GM21423 (cell line): ENCODE results near the gene CLIC5.

ENCODE experiments used
- ATAC-seq: cut with Tn5 transposase; IDR thresholded peaks from one replicate; pipeline ENCODE4 v1.9.1; 2021; ENCODE audit warnings: mild to moderate bottlenecking, moderate library complexity; ENCODE audit not compliant: unreplicated experiment

CLIC5 gene

GRCh38 chr6:45851034-45851400 lies 164.6 kb downstream of the CLIC5 start:
- no peak for ATAC-seq

- ATAC-seq = no peak
Measured at GRCh38 chr6:45850378-45851033, 165.2 kb downstream of the CLIC5 start.

- ATAC-seq = no peak
Measured at GRCh38 chr6:45845567-45845966, 170.1 kb downstream of the CLIC5 start.

- ATAC-seq = no peak
Measured at GRCh38 chr6:45844986-45845385, 170.7 kb downstream of the CLIC5 start.

DNA sequence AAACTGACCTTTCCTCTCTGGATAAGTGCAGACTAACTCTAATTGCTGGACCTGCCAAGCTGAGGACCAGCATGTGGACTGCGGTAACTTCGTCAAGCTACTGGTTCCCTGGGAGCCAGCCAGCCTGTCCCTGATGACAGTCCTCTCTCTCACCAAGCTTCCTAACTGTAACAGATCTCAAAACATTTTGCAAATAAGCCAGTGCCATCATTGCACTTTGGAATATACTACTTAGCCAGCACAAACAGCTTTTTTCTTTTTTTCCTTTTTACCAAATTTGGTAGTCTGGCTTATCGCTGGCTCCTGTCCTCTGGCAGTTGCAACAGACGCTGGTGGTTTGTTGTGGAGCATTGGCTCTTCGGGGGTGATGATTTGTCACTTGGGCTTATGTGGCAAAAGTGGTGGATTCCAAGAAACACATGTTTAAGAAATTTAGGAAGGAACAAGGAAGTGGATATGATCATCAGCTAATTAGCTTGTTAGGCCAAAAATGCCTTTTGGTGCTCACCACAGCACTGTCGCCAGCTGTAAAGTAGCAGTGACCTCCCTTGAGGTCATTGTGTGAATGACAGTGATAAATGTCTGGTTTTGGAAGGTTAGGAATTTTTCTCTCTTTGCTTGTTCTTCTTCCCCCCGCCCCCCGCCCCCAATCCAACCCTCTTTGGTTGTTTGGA lies 171.7 kb downstream of the CLIC5 start:
- ATAC-seq = no peak

DNA sequence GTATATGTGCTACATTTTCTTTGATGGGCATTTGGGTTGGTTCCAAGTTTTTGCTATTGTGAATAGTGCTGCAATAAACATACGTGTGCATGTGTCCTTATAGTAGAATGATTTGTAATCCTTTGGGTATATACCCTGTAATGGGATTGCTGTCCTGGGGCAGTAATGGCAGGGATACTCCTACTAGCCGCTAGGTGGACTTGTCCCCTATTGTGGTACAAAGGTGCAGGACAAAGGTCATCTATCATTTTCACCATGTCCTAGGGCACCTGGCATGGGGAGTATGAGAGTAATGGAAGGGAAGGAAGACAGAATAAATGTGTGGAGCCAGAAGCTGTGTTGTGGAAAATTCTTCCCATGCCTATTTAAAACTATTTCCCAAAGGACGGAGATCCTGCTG lies 174.6 kb downstream of the CLIC5 start:
- no peak for ATAC-seq

GRCh38 chr6:45838996-45839395 lies 176.7 kb downstream of the CLIC5 start:
- ATAC-seq = no peak

DNA sequence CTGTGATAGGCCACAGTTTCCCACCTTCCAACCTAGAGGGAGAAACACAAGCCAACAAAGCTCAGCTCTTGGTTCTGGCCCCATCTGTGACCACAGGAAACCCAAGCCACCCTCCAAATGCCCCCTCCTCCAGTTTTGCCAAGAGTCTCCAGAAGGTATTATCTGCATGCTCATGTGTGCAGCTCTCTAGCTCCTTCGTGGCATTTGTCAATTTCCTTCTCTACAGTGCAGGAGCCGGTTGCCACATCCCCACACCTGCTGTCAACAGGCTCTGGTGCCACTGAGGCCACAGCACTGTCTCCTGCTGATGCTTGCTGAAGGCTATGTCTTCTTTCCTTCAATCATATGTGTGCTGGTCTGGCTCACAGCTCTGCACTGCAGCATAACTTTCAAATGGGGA lies 177.2 kb downstream of the CLIC5 start:
- ATAC-seq = no peak

GRCh38 chr6:45837541-45838200 lies 178.0 kb downstream of the CLIC5 start:
- ATAC-seq = no peak

DNA sequence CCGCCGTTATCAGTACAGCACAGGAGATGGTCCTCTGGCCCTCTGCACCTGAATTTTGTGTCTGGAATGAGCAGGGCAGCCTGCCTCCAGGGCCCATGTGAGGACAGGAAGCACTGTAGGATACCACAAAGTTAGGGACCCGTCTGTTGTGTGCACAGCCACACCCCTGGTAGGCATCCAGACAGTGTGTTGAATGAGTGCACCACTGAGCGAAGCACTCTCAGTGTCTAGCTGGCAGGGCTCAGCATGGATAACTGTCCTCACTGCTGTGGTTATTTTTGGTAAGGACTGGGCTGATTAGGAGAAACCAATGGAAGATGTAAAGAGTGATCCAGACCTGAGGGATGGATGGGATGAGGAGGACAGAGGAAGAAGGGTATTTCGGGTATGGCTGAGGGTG lies 178.7 kb downstream of the CLIC5 start:
- no peak for ATAC-seq

- ATAC-seq = no peak
Measured at GRCh38 chr6:45836438-45836824, 179.2 kb downstream of the CLIC5 start.

GRCh38 chr6:45835721-45836437 lies 179.8 kb downstream of the CLIC5 start:
- ATAC-seq = no peak

- ATAC-seq = no peak
Measured at GRCh38 chr6:45832063-45832462, 183.6 kb downstream of the CLIC5 start.
